Esophagus muscularis mucosa (tissue), 4 donors: ENCODE measurements around the gene KITLG.

Experiments
- CTCF ChIP-seq, 3 experiments: fragments of 200-600 bp in 2 of 3; fragments of 450-650 bp in 1 of 3; sonication (generic) in 2 of 3; IDR thresholded peaks; one replicate each; pipeline ENCODE4 v1.5.1; 2017 to 2019; ENCODE audit warnings: antibody characterized with exemption in 3 of 3, mild to moderate bottlenecking in 2 of 3, moderate library complexity in 1 of 3
- EP300 ChIP-seq: sonication (generic); formaldehyde crosslinking; IDR thresholded peaks from one replicate; pipeline ENCODE4 v1.6.1; 2017; ENCODE audit warnings: antibody characterized with exemption
- POLR2AphosphoS5 ChIP-seq, 2 donors: sonication (generic); formaldehyde crosslinking; IDR thresholded peaks; one replicate each; pipeline ENCODE4 v1.6.1; 2017; ENCODE audit warnings: antibody characterized with exemption in 2 of 2

- no peak for TF ChIP-seq CTCF (IDR thresholded peaks at IDR 0.05)
- TF ChIP-seq POLR2AphosphoS5 (IDR thresholded peaks at IDR 0.05) = no peak
- TF ChIP-seq EP300 = no peak
Observed at GRCh38 chr12:88516811-88517210, 63.5 kb downstream of the KITLG start.
